ENCODE measurements around the gene TLR8.

GRCh38 chrX:12899506-12899905 lies 6.9 kb upstream of the TLR8 start:
- TF ChIP-seq ZFP3 (CRISPR knock-in tag; IDR thresholded peaks at IDR 0.05), result no peak
- no peak for TF ChIP-seq ARNTL (CRISPR knock-in tag; IDR thresholded peaks at IDR 0.05; ENCODE audit: borderline replicate concordance, low read depth)
- TF ChIP-seq RARB (CRISPR knock-in tag; IDR thresholded peaks at IDR 0.05), result no peak
- TF ChIP-seq, protein P1, sequence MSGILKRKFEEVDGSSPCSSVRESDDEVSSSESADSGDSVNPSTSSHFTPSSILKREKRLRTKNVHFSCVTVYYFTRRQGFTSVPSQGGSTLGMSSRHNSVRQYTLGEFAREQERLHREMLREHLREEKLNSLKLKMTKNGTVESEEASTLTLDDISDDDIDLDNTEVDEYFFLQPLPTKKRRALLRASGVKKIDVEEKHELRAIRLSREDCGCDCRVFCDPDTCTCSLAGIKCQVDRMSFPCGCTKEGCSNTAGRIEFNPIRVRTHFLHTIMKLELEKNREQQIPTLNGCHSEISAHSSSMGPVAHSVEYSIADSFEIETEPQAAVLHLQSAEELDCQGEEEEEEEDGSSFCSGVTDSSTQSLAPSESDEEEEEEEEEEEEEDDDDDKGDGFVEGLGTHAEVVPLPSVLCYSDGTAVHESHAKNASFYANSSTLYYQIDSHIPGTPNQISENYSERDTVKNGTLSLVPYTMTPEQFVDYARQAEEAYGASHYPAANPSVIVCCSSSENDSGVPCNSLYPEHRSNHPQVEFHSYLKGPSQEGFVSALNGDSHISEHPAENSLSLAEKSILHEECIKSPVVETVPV (CRISPR knock-in tag; IDR thresholded peaks at IDR 0.05), result no peak
- TF ChIP-seq SNAI2 (CRISPR knock-in tag; IDR thresholded peaks at IDR 0.05), result no peak
- no peak for TF ChIP-seq ZFP30 (CRISPR knock-in tag; IDR thresholded peaks at IDR 0.05)
- TF ChIP-seq TSHZ2 (CRISPR knock-in tag; IDR thresholded peaks at IDR 0.05), result no peak
- no peak for TF ChIP-seq CSDC2 (CRISPR knock-in tag; IDR thresholded peaks at IDR 0.05)
- TF ChIP-seq, protein P2, sequence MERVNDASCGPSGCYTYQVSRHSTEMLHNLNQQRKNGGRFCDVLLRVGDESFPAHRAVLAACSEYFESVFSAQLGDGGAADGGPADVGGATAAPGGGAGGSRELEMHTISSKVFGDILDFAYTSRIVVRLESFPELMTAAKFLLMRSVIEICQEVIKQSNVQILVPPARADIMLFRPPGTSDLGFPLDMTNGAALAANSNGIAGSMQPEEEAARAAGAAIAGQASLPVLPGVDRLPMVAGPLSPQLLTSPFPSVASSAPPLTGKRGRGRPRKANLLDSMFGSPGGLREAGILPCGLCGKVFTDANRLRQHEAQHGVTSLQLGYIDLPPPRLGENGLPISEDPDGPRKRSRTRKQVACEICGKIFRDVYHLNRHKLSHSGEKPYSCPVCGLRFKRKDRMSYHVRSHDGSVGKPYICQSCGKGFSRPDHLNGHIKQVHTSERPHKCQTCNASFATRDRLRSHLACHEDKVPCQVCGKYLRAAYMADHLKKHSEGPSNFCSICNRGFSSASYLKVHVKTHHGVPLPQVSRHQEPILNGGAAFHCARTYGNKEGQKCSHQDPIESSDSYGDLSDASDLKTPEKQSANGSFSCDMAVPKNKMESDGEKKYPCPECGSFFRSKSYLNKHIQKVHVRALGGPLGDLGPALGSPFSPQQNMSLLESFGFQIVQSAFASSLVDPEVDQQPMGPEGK (CRISPR knock-in tag; IDR thresholded peaks at IDR 0.05; ENCODE audit: borderline replicate concordance), result no peak
- no peak for TF ChIP-seq ESRRG (CRISPR knock-in tag; IDR thresholded peaks at IDR 0.05)
- TF ChIP-seq GLIS3 (CRISPR knock-in tag; IDR thresholded peaks at IDR 0.05), result no peak
- no peak for TF ChIP-seq ZNF70 (CRISPR knock-in tag; IDR thresholded peaks at IDR 0.05)
